Naive thymus-derived CD4-positive, alpha-beta T cell (primary cell): ENCODE results near the gene BEAN1. TPM values are rescaled to one million over a fixed set of nuclear protein-coding genes. Genes with fewer than 3 reads are reported as not detected.

ENCODE experiments used
- polyA plus RNA-seq, 2 donors: library from polyadenylated mRNA; unstranded; fragments of 300-500 nt; fragmentation: Illumina TruSeq; gene quantifications; one replicate each; pipeline ENCODE4 v1.2.3, GENCODE V29; 2021
- total RNA-seq, 6 experiments: library from RNA in 5 of 6; stranded (reverse) in 5 of 6; gene quantifications; 1 replicate in 5 of 6; 2 replicates in 1 of 6; pipeline ENCODE4 v1.2.3 and lab custom pipeline; 2021 to 2026

The BEAN1 gene
- total and polyA plus RNA-seq, 7 experiments from 2014 or later: not detected

Other genes with a start within 250 kb of the BEAN1 start
- gene CDH5, start 60.6 kb upstream of the BEAN1 start, total RNA-seq: not detected
- gene CDH5, start 60.6 kb upstream of the BEAN1 start, polyA plus RNA-seq: not detected
- 10 to 100 TPM in 2 of 5 experiments, 1 to 10 TPM in 3; 6.2 to 19.8 (median 7.9) TPM for gene TK2, start 122.8 kb downstream of the BEAN1 start, total RNA-seq
- 1 to 10 TPM; 3.5 to 4.1 TPM for gene TK2, start 122.8 kb downstream of the BEAN1 start, polyA plus RNA-seq
- 100 to 1,000 TPM in 1 of 5 experiments, 10 to 100 TPM in 4; 24.1 to 160 (median 42.9) TPM for gene CKLF, start 125.3 kb downstream of the BEAN1 start, total RNA-seq
- 100 to 1,000 TPM in 1 of 2 donors, 10 to 100 TPM in 1; 56.4 to 110 TPM for gene CKLF, start 125.3 kb downstream of the BEAN1 start, polyA plus RNA-seq
- 10 to 100 TPM in 1 of 5 experiments, 1 to 10 TPM in 4; 1.3 to 23.3 (median 5.2) TPM for gene CMTM1, start 139.1 kb downstream of the BEAN1 start, total RNA-seq
- gene CMTM1, start 139.1 kb downstream of the BEAN1 start, polyA plus RNA-seq: under 1 TPM; 0.36 to 0.41 TPM
- gene CMTM2, start 152.2 kb downstream of the BEAN1 start, total RNA-seq: 1 to 10 TPM in 1 of 5 experiments, under 1 TPM in 2, not detected in 2; 0.58 to 1.8 (median 0.81) TPM
- not detected for gene CMTM2, start 152.2 kb downstream of the BEAN1 start, polyA plus RNA-seq
- gene CMTM3, start 177.4 kb downstream of the BEAN1 start, total RNA-seq: 100 to 1,000 TPM in 1 of 5 experiments, 10 to 100 TPM in 4; 52.0 to 138 (median 61.4) TPM
- gene CMTM3, start 177.4 kb downstream of the BEAN1 start, polyA plus RNA-seq: 10 to 100 TPM; 72.5 to 89.8 TPM